ENCODE results near the gene UBXN6. TPM values are rescaled to one million over a fixed set of nuclear protein-coding genes. Genes with fewer than 3 reads are reported as not detected.

Gene UBXN6
- total RNA-seq, 1 donor from 2014 or later: 45.7 TPM

DNA sequence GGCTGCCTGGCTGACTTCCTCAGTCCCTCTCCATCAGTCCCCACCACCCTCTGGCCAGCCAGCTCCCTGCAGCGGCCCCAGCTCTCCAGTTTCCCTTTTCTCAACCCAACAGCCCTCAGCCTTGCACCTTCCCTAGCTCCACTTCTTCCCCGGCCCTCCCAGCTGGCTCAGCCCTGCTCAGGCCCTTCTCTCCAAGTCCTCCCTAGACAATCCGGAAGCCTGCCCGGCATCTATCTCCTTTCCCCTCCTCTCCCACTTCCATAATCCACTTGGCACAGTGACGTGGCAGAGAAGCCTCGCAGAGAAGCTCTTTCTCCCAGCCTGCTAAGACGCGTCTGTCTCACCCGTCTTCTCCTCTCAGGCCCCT, 1.1 kb downstream of the UBXN6 start:
- peaks cover 12% of the 10 kb centered on the region for H3K4me1 Mint-ChIP-seq (ENCODE audit: unreplicated experiment)
- H3K9me3 Mint-ChIP-seq (ENCODE audit: unreplicated experiment): no peaks in the 10 kb centered on the region
- TF ChIP-seq, protein P1, sequence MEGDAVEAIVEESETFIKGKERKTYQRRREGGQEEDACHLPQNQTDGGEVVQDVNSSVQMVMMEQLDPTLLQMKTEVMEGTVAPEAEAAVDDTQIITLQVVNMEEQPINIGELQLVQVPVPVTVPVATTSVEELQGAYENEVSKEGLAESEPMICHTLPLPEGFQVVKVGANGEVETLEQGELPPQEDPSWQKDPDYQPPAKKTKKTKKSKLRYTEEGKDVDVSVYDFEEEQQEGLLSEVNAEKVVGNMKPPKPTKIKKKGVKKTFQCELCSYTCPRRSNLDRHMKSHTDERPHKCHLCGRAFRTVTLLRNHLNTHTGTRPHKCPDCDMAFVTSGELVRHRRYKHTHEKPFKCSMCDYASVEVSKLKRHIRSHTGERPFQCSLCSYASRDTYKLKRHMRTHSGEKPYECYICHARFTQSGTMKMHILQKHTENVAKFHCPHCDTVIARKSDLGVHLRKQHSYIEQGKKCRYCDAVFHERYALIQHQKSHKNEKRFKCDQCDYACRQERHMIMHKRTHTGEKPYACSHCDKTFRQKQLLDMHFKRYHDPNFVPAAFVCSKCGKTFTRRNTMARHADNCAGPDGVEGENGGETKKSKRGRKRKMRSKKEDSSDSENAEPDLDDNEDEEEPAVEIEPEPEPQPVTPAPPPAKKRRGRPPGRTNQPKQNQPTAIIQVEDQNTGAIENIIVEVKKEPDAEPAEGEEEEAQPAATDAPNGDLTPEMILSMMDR (IDR thresholded peaks at IDR 0.05; ENCODE audit: unreplicated experiment): no peak
- peak; percentile 44 for DNase-seq (ENCODE audit: low spot score)
- H3K4me3 Mint-ChIP-seq (ENCODE audit: unreplicated experiment): peak overlapping the region; percentile 89
- peaks cover 14% of the 10 kb centered on the region for H3K27me3 Mint-ChIP-seq (ENCODE audit: unreplicated experiment)
- peak overlapping the region; percentile 93 for H3K27ac Mint-ChIP-seq (ENCODE audit: unreplicated experiment)
- no peaks in the 10 kb centered on the region for H3K36me3 Mint-ChIP-seq (ENCODE audit: low read depth, unreplicated experiment)

- Mint-ChIP-seq H3K27ac (ENCODE audit: unreplicated experiment) (peak overlapping the region; percentile 93), H3K9me3 (ENCODE audit: unreplicated experiment) (no peaks in the 10 kb centered on the region), H3K4me1 (ENCODE audit: unreplicated experiment) (peaks cover 12% of the 10 kb centered on the region), H3K36me3 (ENCODE audit: low read depth, unreplicated experiment) (peaks cover under 1% of the 10 kb centered on the region), H3K27me3 (ENCODE audit: unreplicated experiment) (peaks cover 14% of the 10 kb centered on the region), H3K4me3 (ENCODE audit: unreplicated experiment) (peak overlapping the region; percentile 89)
- TF ChIP-seq, protein P1 (IDR thresholded peaks at IDR 0.05; ENCODE audit: unreplicated experiment): no peak
- no peak for DNase-seq (ENCODE audit: low spot score)
Observed at GRCh38 chr19:4455719-4456475, 1.7 kb downstream of the UBXN6 start.

DNA sequence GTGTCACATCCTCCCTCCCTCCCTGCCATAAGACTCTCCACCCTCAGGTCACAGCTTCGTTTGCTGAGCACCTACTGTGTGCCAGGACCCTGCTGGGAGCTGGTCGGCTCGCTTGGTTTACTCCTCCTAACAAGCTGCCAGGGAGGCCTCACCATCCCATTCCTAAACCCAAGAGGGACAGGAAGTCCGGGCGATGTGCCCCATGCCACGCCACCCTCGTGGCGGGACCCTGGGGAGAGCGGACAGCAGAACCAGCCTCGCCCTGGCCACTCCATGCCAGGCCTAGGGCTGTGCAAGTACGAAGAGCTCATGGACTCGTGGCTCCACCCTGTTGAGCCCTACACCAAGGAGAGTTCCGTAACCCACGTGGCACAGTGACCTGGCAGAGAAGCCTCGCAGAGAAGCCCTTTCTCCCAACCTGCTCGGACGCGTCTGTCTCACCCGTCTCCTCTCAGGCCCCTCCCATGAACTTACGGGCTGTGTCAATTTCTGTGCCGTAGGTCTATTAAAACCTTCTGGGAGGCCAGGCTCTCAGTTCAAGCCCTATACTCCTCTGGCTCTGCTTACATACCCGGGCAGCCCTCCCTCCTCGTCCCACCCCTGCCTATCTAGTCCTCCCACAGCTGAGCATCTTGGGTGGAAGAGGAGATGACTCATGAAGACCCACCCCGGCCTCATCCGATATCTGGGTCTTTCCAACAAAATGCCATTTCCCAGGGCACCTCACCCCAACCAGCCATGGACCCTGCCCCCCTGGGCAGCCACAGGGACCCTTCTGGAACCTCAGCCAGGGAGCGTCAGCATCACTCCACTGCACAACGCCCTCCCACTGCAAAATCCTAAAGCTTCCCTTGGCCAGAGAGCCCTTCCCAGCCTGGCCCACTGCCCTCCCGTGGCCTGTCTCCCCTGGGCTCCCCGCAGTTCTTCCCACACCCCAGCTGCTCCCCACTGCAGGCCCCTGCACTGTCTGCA, 2.6 kb downstream of the UBXN6 start:
- Mint-ChIP-seq H3K27ac (ENCODE audit: unreplicated experiment) (no peak overlapping the region), H3K9me3 (ENCODE audit: unreplicated experiment) (no peaks in the 10 kb centered on the region), H3K36me3 (ENCODE audit: low read depth, unreplicated experiment) (peaks cover 4% of the 10 kb centered on the region), H3K4me3 (ENCODE audit: unreplicated experiment) (no peak overlapping the region), H3K27me3 (ENCODE audit: unreplicated experiment) (peaks cover 14% of the 10 kb centered on the region), H3K4me1 (ENCODE audit: unreplicated experiment) (peaks cover 12% of the 10 kb centered on the region)
- no peak for DNase-seq (ENCODE audit: low spot score)
- TF ChIP-seq, protein P1 (IDR thresholded peaks at IDR 0.05; ENCODE audit: unreplicated experiment): no peak

DNA sequence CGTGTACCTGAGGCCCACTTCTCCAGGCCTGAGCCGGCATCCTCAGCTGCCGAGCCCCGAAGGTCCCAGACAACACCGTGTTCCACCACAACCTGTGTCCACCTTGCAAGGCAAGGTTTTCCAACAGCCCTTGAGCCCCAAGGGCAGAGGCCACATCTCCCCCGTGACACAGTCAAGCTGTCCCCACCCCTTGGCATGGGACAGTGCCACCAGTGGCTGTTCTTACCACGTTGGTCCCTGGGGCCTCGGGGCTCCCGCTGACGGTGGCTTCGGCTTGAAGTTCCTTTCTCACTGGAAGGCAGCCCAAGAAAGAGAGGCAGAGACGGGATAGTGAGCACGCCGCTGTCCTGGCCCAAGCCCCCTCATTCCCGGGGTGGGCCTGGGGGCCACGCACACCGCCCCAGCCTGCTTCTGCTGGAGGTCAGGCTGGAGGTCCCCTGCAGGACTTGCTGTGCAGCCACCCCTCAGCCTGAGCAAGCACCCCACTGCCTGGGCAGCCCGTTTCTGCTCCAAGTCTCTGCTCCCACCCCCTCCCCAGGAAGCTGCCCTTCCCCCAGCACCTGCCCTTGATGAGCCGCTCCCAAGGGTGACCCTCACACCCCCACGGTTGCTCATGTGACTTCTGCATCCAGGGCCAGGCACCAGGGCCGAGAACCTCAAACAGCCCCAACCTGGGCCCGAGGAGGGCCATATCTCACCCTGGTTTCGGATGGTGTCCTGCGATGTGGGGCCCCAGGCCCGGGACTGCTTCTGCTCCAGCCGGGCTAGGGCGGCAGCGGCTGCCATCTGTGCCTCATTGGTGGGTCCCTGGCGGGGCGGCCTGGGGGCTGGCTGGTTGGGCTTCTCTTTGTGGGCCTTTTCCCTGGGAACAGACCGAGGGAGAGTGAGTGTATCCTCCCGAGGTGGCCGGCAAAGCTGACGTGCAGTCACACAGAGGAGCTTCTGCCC, 4.1 kb downstream of the UBXN6 start:
- H3K4me3 Mint-ChIP-seq (ENCODE audit: unreplicated experiment): no peak overlapping the region
- no peak overlapping the region for H3K27ac Mint-ChIP-seq (ENCODE audit: unreplicated experiment)
- H3K4me1 Mint-ChIP-seq (ENCODE audit: unreplicated experiment): peaks cover 12% of the 10 kb centered on the region
- no peaks in the 10 kb centered on the region for H3K9me3 Mint-ChIP-seq (ENCODE audit: unreplicated experiment)
- peaks cover 4% of the 10 kb centered on the region for H3K36me3 Mint-ChIP-seq (ENCODE audit: low read depth, unreplicated experiment)
- TF ChIP-seq, protein P1 (IDR thresholded peaks at IDR 0.05; ENCODE audit: unreplicated experiment): no peak
- H3K27me3 Mint-ChIP-seq (ENCODE audit: unreplicated experiment): peaks cover 14% of the 10 kb centered on the region
- DNase-seq (ENCODE audit: low spot score): no peak

All from endothelial cell (in vitro differentiated cells).